GM12872 (cell line): Measurements from ENCODE around the gene AMOTL2.

Experiments
- CTCF ChIP-seq: IDR thresholded peaks from 3 replicates; pipeline ENCODE4 v1.5.1; 2011; ENCODE audit warnings: low read depth, mild to moderate bottlenecking, low read length, moderate library complexity; ENCODE audit not compliant: insufficient read depth

The AMOTL2 gene

GRCh38 chr3:134334901-134335280 lies 39.4 kb downstream of the AMOTL2 start:
- TF ChIP-seq CTCF: no peak

- TF ChIP-seq CTCF: no peak
Observed at GRCh38 chr3:134334231-134334900, 39.9 kb downstream of the AMOTL2 start.

GRCh38 chr3:134333522-134334181 lies 40.6 kb downstream of the AMOTL2 start:
- no peak for TF ChIP-seq CTCF

GRCh38 chr3:134332344-134332743 lies 41.9 kb downstream of the AMOTL2 start:
- no peak for TF ChIP-seq CTCF

- no peak for TF ChIP-seq CTCF
Observed at GRCh38 chr3:134331811-134332199, 42.4 kb downstream of the AMOTL2 start.

- no peak for TF ChIP-seq CTCF
Observed at GRCh38 chr3:134330883-134331810, 43.1 kb downstream of the AMOTL2 start.

GRCh38 chr3:134328846-134329245 lies 45.4 kb downstream of the AMOTL2 start:
- TF ChIP-seq CTCF: no peak
